T-cell (primary cell): ENCODE measurements around the gene FLG2. TPM values are rescaled to one million over a fixed set of nuclear protein-coding genes. Genes with fewer than 3 reads are reported as not detected.

ENCODE experiments used
- ATAC-seq, 4 experiments: fragments of 200-7000 bp in 3 of 4; fragments of 150-1000 bp in 1 of 4; cut with Tn5 transposase; replicated peaks in 1 of 4; 1 replicate in 3 of 4; 2 replicates in 1 of 4; pipeline ENCODE4 v1.10.0; 2021; ENCODE audit warnings: moderate library complexity in 3 of 4, mild to moderate bottlenecking in 2 of 4, moderate number of reproducible peaks in 1 of 4
- CTCF ChIA-PET, 2 donors: fragments of 300-600 bp; sonication (Branson Sonifier 250); formaldehyde crosslinking; loops; one replicate each; lab custom pipeline; 2022; ENCODE audit warnings: antibody characterized with exemption in 2 of 2; lab: Charles Lee
- POLR2A ChIA-PET, 2 donors: fragments of 300-600 bp; sonication (Branson Sonifier 250); formaldehyde crosslinking; loops; one replicate each; lab custom pipeline; 2022; ENCODE audit warnings: antibody characterized with exemption in 2 of 2; lab: Charles Lee
- DNase-seq, 35 experiments: peaks; one replicate each; pipeline versions ENCODE4 v3.0.0 to v3.0.0-alpha.2; 2013 to 2023
- H3K27ac ChIP-seq: one replicate; pipeline ENCODE4 v1.5.1; 2013; ENCODE audit warnings: low read length
- H3K27me3 ChIP-seq, 2 experiments: replicated peaks in 1 of 2; 1 replicate in 1 of 2; 2 replicates in 1 of 2; pipeline versions ENCODE4 v1.6.1 to v1.7.0; 2013; ENCODE audit warnings: low read length in 1 of 2, mixed read lengths in 1 of 2; ENCODE audit not compliant: control insufficient read depth in 2 of 2, insufficient read depth in 2 of 2; ENCODE audit errors: extremely low read depth in 1 of 2
- H3K36me3 ChIP-seq, 2 donors: 1 replicate in 1 of 2; 2 replicates in 1 of 2; pipeline versions ENCODE4 v1.6.1 to v1.7.0; 2013; ENCODE audit warnings: low read length in 1 of 2; ENCODE audit not compliant: control insufficient read depth in 2 of 2, insufficient read depth in 1 of 2; ENCODE audit errors: extremely low read depth in 1 of 2
- H3K4me1 ChIP-seq, 2 experiments: 1 replicate in 1 of 2; 2 replicates in 1 of 2; pipeline versions ENCODE4 v1.6.1 to v1.7.0; 2013; ENCODE audit warnings: low read length in 2 of 2, mixed read lengths in 1 of 2; ENCODE audit not compliant: insufficient read depth in 2 of 2, control insufficient read depth in 1 of 2; ENCODE audit errors: extremely low read depth in 1 of 2
- H3K4me3 ChIP-seq, 2 donors: 1 replicate in 1 of 2; 2 replicates in 1 of 2; pipeline versions ENCODE4 v1.5.1 to v1.7.0; 2013; ENCODE audit warnings: mild to moderate bottlenecking in 2 of 2, low read length in 1 of 2, moderate library complexity in 1 of 2; ENCODE audit not compliant: control insufficient read depth in 1 of 2; ENCODE audit errors: extremely low read depth in 1 of 2
- H3K9me3 ChIP-seq: 2 replicates; pipeline ENCODE4 v1.7.0; 2013
- H3K27ac Mint-ChIP-seq, 2 donors: one replicate each; pipeline ENCODE4 v1.8.0; 2020 to 2021; ENCODE audit warnings: mild to moderate bottlenecking in 2 of 2, mixed read lengths in 2 of 2
- H3K27me3 Mint-ChIP-seq, 2 donors: one replicate each; pipeline ENCODE4 v1.8.0; 2021 to 2022; ENCODE audit warnings: mixed read lengths in 2 of 2
- H3K36me3 Mint-ChIP-seq: one replicate; pipeline ENCODE4 v1.8.0; 2021; ENCODE audit warnings: mixed read lengths
- H3K4me1 Mint-ChIP-seq, 3 donors: one replicate each; pipeline ENCODE4 v1.8.0; 2020 to 2022; ENCODE audit warnings: mixed read lengths in 3 of 3, mild to moderate bottlenecking in 1 of 3
- H3K4me3 Mint-ChIP-seq, 3 donors: one replicate each; pipeline ENCODE4 v1.8.0; 2020 to 2022; ENCODE audit warnings: mild to moderate bottlenecking in 3 of 3, mixed read lengths in 3 of 3, moderate library complexity in 3 of 3
- H3K9me3 Mint-ChIP-seq, 3 donors: one replicate each; pipeline ENCODE4 v1.8.0; 2020 to 2022; ENCODE audit warnings: mixed read lengths in 3 of 3
- WGBS: methylation state at CpG from one replicate; pipeline ENCODE4 v1.1.5; 2013; ENCODE audit warnings: missing lambda C conversion rate; ENCODE audit not compliant: insufficient coverage; 5-methylcytosine and 5-hydroxymethylcytosine counted together
- total RNA-seq, 35 experiments: library from RNA in 6 of 35; stranded (reverse) in 6 of 35; fragments of 120-200 nt in 1 of 35; gene quantifications; one replicate each; pipeline versions ENCODE4 v1.2.1 to v1.2.4 and lab custom pipeline; 2013 to 2026

Gene FLG2
- total RNA-seq (not detected), total RNA-seq (lab: John Stamatoyannopoulos, UW) (0 to 0.07 (median 0) reads per million in 29 experiments)
- not detected for total RNA-seq (2013)

DNA sequence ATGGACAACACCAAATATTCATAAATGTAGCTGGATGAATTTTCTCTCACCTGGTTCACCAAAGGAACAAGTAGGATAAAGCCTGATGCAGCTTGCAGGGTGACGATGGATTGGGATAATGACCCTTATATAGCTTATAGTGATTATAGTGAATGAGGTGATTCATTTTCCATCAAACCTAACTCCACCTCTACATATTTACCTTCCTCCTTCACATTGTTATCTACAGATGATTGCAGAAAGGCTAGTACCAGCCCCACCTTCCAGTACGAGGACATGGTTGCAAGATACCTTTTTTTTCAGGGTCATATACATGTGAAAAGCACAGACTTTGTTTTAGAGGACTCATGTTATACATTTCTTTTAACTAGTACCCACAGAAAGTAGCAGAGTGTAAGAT lies at the start of gene FLG2:
FLG2 (minus strand) TSS at position 101 of the 400 bp plus-strand sequence. CDS start 1,122 bp downstream, outside the sequence.
- WGBS, result no CpG with 5 or more reads among the region's 2 CpGs
- ChIA-PET CTCF (interaction anchor here in 1 of 2 donors (0.7 kb wide), 1 partner anchor 19 kb away, joined by 3 read pairs; no protein-coding TSS in a partner anchor), POLR2A (no interaction called here)
- Histone ChIP-seq H3K9me3 (no peaks in the 10 kb centered on the region), H3K4me1 (no peaks in the 10 kb centered on the region), H3K36me3 (no peaks in the 10 kb centered on the region), H3K27ac (no peak within 1 kb of the TSS), H3K27me3 (peaks cover 0 to 5% of the 10 kb centered on the region in 2 experiments), H3K4me3 (no peak within 1 kb of the TSS)
- no peak within 1 kb of the TSS for H3K27ac Mint-ChIP-seq
- H3K27me3 Mint-ChIP-seq, result peaks cover 7 to 13% of the 10 kb centered on the region in 2 donors
- ATAC-seq (no peak), DNase-seq (no peak)
- no peak within 1 kb of the TSS for H3K4me3 Mint-ChIP-seq
- H3K4me1 Mint-ChIP-seq, result no peaks in the 10 kb centered on the region
- H3K9me3 Mint-ChIP-seq, result peaks cover 0 to 7% (median 0%) of the 10 kb centered on the region in 3 donors
- H3K36me3 Mint-ChIP-seq, result no peaks in the 10 kb centered on the region

DNA sequence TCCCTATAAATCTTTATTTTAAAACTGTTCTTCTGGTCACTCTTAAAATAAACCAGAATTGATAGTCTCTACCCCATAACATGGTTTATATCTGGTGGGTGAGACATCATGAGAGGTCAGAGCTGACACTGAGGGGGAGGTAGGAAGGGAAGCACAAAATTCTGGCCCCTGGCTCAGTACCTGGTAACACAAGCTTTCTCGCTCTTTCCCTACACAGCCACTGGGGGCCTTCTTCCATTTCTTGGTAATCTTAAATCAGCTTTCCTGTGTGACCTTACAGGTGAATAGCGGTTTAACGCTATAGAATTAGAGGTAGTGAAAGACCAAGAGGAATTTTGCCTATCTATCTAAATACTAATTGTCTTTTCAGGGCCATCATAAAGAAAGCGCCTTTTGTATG lies 48.9 kb upstream of the FLG2 start:
- peaks cover 0 to 16% of the 10 kb centered on the region in 2 experiments for H3K27me3 ChIP-seq
- no peak overlapping the region for H3K27ac ChIP-seq
- no peak overlapping the region for H3K4me3 ChIP-seq
- CTCF ChIA-PET, result no interaction called here
- POLR2A ChIA-PET, result no interaction called here
- H3K4me3 Mint-ChIP-seq, result no peak overlapping the region
- no peak for ATAC-seq
- no peaks in the 10 kb centered on the region for H3K9me3 Mint-ChIP-seq
- H3K27me3 Mint-ChIP-seq, result peaks cover 25 to 35% of the 10 kb centered on the region in 2 donors
- no CpG with 5 or more reads among the region's 4 CpGs for WGBS
- H3K36me3 ChIP-seq, result no peaks in the 10 kb centered on the region
- no peaks in the 10 kb centered on the region for H3K4me1 ChIP-seq
- no peaks in the 10 kb centered on the region for H3K9me3 ChIP-seq
- no peaks in the 10 kb centered on the region for H3K4me1 Mint-ChIP-seq
- no peak overlapping the region for H3K27ac Mint-ChIP-seq
- no peak for DNase-seq
- H3K36me3 Mint-ChIP-seq, result no peaks in the 10 kb centered on the region

DNA sequence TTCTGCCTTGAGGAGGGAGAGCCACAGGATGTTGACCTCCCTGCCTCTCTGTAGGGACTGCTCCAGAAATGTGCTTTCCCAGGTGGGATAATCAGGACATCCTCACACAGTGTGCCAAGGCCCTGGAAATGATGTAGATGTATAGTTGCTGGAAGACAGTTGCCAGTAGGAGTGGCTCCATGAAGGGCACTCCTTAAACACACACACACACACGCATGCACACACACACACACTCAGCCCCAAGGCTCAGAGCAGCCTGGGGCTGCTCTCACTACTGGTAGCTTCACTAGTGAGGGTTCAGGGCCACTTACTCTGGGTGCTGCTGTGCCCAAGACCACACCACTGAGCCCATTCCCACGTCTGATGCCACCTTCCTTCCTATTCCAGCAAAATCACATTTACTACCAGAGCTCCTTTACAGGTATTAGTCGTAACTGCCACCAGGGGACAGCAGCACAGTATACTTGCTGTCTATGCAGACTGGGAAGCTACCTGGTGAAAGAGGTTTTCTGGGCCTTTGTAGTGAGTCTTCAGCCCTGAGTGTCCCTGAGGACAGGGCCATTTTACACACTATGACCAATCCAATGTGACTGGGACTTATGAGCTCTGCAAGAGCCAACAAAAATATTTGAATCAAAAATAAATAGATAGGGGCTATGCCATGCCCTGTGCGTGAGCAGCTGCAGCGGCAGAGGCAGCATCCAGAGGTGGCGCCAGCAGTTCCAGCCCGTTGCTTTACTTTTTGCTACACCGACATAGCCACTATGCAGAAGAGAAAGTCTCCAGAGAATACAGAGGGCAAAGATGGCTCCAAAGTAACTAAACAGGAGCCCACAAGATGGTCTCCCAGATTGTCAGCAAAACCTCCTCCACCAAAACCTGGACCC lies 39.2 kb upstream of the FLG2 start:
- H3K27me3 ChIP-seq, result peaks cover 0 to 3% of the 10 kb centered on the region in 2 experiments
- no peaks in the 10 kb centered on the region for H3K36me3 ChIP-seq
- no peak overlapping the region for H3K27ac ChIP-seq
- 49% methylated on average over 7 of the region's 8 CpGs for WGBS
- Mint-ChIP-seq H3K9me3 (no peaks in the 10 kb centered on the region), H3K27ac (peak overlapping the region in 1 of 2 donors; percentile 23), H3K36me3 (no peaks in the 10 kb centered on the region), H3K4me1 (peaks cover 0 to 16% (median 14%) of the 10 kb centered on the region in 3 donors), H3K4me3 (no peak overlapping the region), H3K27me3 (peaks cover 11 to 20% of the 10 kb centered on the region in 2 donors)
- CTCF ChIA-PET, result interaction anchor here in 1 of 2 donors (0.6 to 4.0 kb wide), 4 partner anchors 42 to 187 kb away, joined by 3 to 46 read pairs (median 6); no protein-coding TSS in a partner anchor
- H3K4me1 ChIP-seq, result no peaks in the 10 kb centered on the region
- DNase-seq, result peak in 9 of 35 experiments; percentile 2 to 46 (median 7)
- POLR2A ChIA-PET, result no interaction called here
- H3K4me3 ChIP-seq, result no peak overlapping the region
- no peaks in the 10 kb centered on the region for H3K9me3 ChIP-seq
- peak in 2 of 4 experiments; percentile 39 to 40 for ATAC-seq

DNA sequence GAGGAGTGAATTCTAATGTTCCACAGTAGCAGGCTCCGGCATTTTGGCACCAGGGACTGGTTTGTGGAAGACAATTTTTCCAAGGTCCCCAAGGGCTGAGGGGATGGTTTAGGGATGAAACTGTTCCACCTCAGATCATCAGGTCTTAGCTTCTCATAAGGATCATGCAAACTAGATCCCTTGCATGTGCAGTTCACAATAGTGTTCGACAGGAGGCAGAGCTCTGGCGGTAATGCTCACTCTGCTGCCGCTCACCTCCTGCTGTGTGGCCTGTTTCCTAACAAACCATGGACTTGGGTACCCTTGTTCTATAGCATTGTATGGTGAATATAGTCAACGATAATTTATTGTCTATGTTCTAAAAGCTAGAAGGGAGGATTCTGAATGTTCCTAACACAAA lies 37.7 kb upstream of the FLG2 start:
- Histone ChIP-seq H3K4me3 (no peak overlapping the region), H3K27me3 (peaks cover 0 to 3% of the 10 kb centered on the region in 2 experiments), H3K36me3 (no peaks in the 10 kb centered on the region), H3K4me1 (no peaks in the 10 kb centered on the region), H3K27ac (no peak overlapping the region), H3K9me3 (no peaks in the 10 kb centered on the region)
- Mint-ChIP-seq H3K36me3 (no peaks in the 10 kb centered on the region), H3K9me3 (no peaks in the 10 kb centered on the region), H3K4me3 (no peak overlapping the region), H3K4me1 (peaks cover 0 to 30% (median 29%) of the 10 kb centered on the region in 3 donors), H3K27me3 (peaks cover 9 to 20% of the 10 kb centered on the region in 2 donors), H3K27ac (no peak overlapping the region)
- no peak for ATAC-seq
- POLR2A ChIA-PET, result no interaction called here
- 72% methylated on average over 3 of the region's 5 CpGs for WGBS
- DNase-seq, result no peak
- CTCF ChIA-PET, result interaction anchor here in 1 of 2 donors (0.6 to 4.0 kb wide), 2 partner anchors 62 to 558 kb away, joined by 3 to 46 read pairs; no protein-coding TSS in a partner anchor

DNA sequence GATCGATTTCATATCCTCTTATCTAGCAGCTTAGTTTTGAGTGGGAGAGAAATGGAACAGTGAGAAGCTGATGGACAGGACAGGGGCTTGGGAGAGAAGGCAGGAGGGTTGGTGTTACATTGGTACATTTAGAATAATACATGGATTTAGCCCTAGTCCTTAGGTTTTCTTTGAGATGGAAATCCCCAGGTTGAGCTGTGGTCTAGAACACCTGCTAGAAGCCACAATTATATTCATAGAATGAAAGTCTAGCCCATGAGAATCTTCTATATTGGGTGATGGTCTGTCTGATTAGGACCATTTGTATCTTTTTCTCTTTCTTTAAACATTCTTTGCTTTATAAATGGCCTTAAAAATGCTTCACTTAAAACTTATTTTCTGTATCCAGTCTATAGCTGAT lies 34.3 kb upstream of the FLG2 start:
- peaks cover 24 to 27% of the 10 kb centered on the region in 2 donors for H3K27me3 Mint-ChIP-seq

DNA sequence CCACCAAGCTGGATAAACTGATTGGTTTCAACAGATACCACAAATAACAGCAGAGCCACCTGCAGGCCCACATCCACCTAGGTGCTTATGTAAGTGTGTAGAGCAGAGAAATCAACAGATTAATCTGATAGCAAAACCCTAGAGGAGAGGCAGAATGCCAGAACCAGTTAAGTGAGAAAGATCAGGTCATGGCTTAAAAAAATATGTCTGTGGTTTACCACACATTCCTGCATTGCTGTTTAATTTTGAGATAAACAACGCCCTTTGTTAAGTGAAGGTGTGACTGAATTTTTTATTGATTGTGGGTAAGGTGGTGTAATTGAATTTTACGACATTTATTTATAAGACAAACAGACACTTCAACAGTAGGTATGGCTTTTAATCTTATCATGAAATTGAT lies 33.1 kb upstream of the FLG2 start:
- peaks cover 26 to 36% of the 10 kb centered on the region in 2 donors for H3K27me3 Mint-ChIP-seq
- peak overlapping the region; percentile 54 to 55 for H3K27ac Mint-ChIP-seq
- Histone ChIP-seq H3K27me3 (no peaks in the 10 kb centered on the region), H3K9me3 (no peaks in the 10 kb centered on the region), H3K27ac (no peak overlapping the region), H3K4me3 (no peak overlapping the region), H3K36me3 (no peaks in the 10 kb centered on the region), H3K4me1 (no peaks in the 10 kb centered on the region)
- no CpG with 5 or more reads among the region's 2 CpGs for WGBS
- H3K4me1 Mint-ChIP-seq, result peaks cover 0 to 35% (median 34%) of the 10 kb centered on the region in 3 donors
- H3K4me3 Mint-ChIP-seq, result no peak overlapping the region
- peak in 17 of 35 experiments; percentile 2 to 61 (median 11) for DNase-seq
- ChIA-PET POLR2A (no interaction called here), CTCF (interaction anchor here in 1 of 2 donors (1.8 kb wide), 1 partner anchor 45 kb away, joined by 10 read pairs; no protein-coding TSS in a partner anchor)
- H3K9me3 Mint-ChIP-seq, result no peaks in the 10 kb centered on the region
- H3K36me3 Mint-ChIP-seq, result no peaks in the 10 kb centered on the region
- ATAC-seq, result peak; percentile 43 to 86 (median 72)

More for the DNA sequence above, 34.3 kb upstream of the FLG2 start:
- POLR2A ChIA-PET, result no interaction called here
- no peak for ATAC-seq
- no peaks in the 10 kb centered on the region for H3K36me3 Mint-ChIP-seq
- WGBS, result no CpG with 5 or more reads among the region's 1 CpG
- peaks cover 0 to 35% (median 34%) of the 10 kb centered on the region in 3 donors for H3K4me1 Mint-ChIP-seq
- no peaks in the 10 kb centered on the region for H3K9me3 Mint-ChIP-seq
- no peak overlapping the region for H3K27ac ChIP-seq
- H3K4me3 ChIP-seq, result no peak overlapping the region
- no peaks in the 10 kb centered on the region for H3K9me3 ChIP-seq
- no peak overlapping the region for H3K27ac Mint-ChIP-seq
- no peak overlapping the region for H3K4me3 Mint-ChIP-seq
- CTCF ChIA-PET, result no interaction called here
- peaks cover 0 to 3% of the 10 kb centered on the region in 2 experiments for H3K27me3 ChIP-seq
- no peak for DNase-seq
- no peaks in the 10 kb centered on the region for H3K4me1 ChIP-seq
- H3K36me3 ChIP-seq, result no peaks in the 10 kb centered on the region
